ENCODE results near the gene PLCL1. TPM values are rescaled to one million over a fixed set of nuclear protein-coding genes. Genes with fewer than 3 reads are reported as not detected.

PLCL1 gene
- total and polyA plus RNA-seq, 2 donors from 2014 or later: 13.6 to 14.7 TPM

DNA sequence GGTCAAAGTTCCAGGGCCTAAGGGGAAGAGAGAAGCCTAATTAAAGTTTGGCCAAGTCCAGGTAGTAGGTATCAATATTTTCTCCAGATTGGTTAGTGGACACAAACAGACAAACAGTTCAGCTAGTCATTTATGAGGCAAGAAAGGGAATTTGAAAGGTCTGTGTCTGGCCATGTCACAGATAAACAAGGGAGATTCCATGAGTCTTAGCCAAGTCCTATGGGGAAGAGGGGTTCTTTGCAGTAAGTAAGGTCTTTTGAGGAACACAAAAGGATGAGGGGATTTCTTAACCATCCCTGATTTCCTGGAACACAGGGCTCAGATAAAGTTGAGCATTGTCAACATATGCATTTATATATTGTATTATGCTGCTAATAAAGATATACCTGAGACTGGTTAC is 310.8 kb downstream of the PLCL1 start:
- Histone ChIP-seq H3K4me1 (ENCODE audit: control insufficient read depth in 2 of 3, insufficient read depth in 2 of 3, low read depth in 1 of 3, low read length in 3 of 3) (no peaks in the 10 kb centered on the region), H3K9ac (ENCODE audit: low read length in 3 of 3) (no peak overlapping the region), H3K4me3 (ENCODE audit: low read length in 3 of 3) (no peak overlapping the region), H3K9me3 (ENCODE audit: control insufficient read depth in 2 of 3, insufficient read depth in 1 of 3, low read length in 3 of 3) (no peaks in the 10 kb centered on the region), H3K27ac (ENCODE audit: low read depth in 2 of 2, low read length in 2 of 2) (no peak overlapping the region), H3K36me3 (ENCODE audit: control insufficient read depth in 2 of 3, insufficient read depth in 3 of 3, low read length in 3 of 3) (peaks cover 0 to 3% (median 2%) of the 10 kb centered on the region in 3 donors), H3K27me3 (ENCODE audit: control insufficient read depth, insufficient read depth, low read length) (no peaks in the 10 kb centered on the region)
- no peak for FAIRE-seq
- no peak for DNase-seq
- TF ChIP-seq, protein P1, sequence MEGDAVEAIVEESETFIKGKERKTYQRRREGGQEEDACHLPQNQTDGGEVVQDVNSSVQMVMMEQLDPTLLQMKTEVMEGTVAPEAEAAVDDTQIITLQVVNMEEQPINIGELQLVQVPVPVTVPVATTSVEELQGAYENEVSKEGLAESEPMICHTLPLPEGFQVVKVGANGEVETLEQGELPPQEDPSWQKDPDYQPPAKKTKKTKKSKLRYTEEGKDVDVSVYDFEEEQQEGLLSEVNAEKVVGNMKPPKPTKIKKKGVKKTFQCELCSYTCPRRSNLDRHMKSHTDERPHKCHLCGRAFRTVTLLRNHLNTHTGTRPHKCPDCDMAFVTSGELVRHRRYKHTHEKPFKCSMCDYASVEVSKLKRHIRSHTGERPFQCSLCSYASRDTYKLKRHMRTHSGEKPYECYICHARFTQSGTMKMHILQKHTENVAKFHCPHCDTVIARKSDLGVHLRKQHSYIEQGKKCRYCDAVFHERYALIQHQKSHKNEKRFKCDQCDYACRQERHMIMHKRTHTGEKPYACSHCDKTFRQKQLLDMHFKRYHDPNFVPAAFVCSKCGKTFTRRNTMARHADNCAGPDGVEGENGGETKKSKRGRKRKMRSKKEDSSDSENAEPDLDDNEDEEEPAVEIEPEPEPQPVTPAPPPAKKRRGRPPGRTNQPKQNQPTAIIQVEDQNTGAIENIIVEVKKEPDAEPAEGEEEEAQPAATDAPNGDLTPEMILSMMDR (IDR thresholded peaks at IDR 0.05; ENCODE audit: borderline replicate concordance, extremely low read depth, insufficient read depth): no peak
- intact Hi-C loops (cut with DNase I): no loop called here

- FAIRE-seq (no peak), DNase-seq (peak in 2 of 5 donors; percentile 7 to 60)
These were observed 312.4 kb downstream of the PLCL1 start for GRCh38 chr2:198116756-198117155.

DNA sequence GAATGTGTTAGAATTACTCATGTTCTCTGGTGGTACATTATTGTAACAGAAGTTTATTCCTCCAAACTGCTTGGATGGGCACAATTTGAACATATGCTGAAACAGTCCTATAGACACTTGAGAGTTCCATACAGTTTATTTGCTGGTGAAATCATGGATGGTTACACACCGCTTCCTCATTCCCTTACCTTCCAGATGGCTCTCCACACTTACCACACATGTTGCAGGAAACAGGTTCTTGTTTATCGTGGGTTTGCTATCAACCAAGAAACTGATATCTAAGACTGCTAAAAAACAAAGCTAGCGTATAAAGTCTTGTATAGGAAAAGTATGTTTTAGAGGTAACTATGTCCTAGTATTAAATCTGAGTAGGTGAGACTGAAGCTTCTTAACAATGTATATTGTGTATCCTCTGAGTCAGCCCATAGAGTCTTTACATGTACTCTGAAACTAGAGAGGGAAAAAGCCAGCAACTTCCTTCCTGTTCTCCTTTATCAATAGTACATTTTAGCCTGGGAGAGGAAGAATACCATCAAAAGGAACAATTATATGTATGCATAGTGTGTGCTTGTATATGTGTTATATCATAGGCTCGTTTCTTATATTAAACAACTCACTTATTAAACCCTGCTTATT is 313.1 kb downstream of the PLCL1 start:
- H3K27me3 ChIP-seq (ENCODE audit: control insufficient read depth, insufficient read depth, low read length): no peaks in the 10 kb centered on the region
- H3K27ac ChIP-seq (ENCODE audit: low read depth in 2 of 2, low read length in 2 of 2): no peak overlapping the region
- TF ChIP-seq, protein P1 (IDR thresholded peaks at IDR 0.05; ENCODE audit: borderline replicate concordance, extremely low read depth, insufficient read depth): no peak
- DNase-seq: no peak
- H3K36me3 ChIP-seq (ENCODE audit: control insufficient read depth in 2 of 3, insufficient read depth in 3 of 3, low read length in 3 of 3): peaks cover 0 to 3% (median 0%) of the 10 kb centered on the region in 3 donors
- no peak overlapping the region for H3K4me3 ChIP-seq (ENCODE audit: low read length in 3 of 3)
- H3K9me3 ChIP-seq (ENCODE audit: control insufficient read depth in 2 of 3, insufficient read depth in 1 of 3, low read length in 3 of 3): no peaks in the 10 kb centered on the region
- H3K9ac ChIP-seq (ENCODE audit: low read length in 3 of 3): no peak overlapping the region
- intact Hi-C loops (cut with DNase I): no loop called here
- no peak for FAIRE-seq
- no peaks in the 10 kb centered on the region for H3K4me1 ChIP-seq (ENCODE audit: control insufficient read depth in 2 of 3, insufficient read depth in 2 of 3, low read depth in 1 of 3, low read length in 3 of 3)

More at GRCh38 chr2:198116756-198117155, 312.4 kb downstream of the PLCL1 start:
- no peak overlapping the region for H3K4me3 ChIP-seq (ENCODE audit: low read length in 3 of 3)
- H3K27me3 ChIP-seq (ENCODE audit: control insufficient read depth, insufficient read depth, low read length): no peaks in the 10 kb centered on the region
- H3K36me3 ChIP-seq (ENCODE audit: control insufficient read depth in 2 of 3, insufficient read depth in 3 of 3, low read length in 3 of 3): peaks cover 0 to 3% (median 0%) of the 10 kb centered on the region in 3 donors
- no peaks in the 10 kb centered on the region for H3K4me1 ChIP-seq (ENCODE audit: control insufficient read depth in 2 of 3, insufficient read depth in 2 of 3, low read depth in 1 of 3, low read length in 3 of 3)
- H3K9me3 ChIP-seq (ENCODE audit: control insufficient read depth in 2 of 3, insufficient read depth in 1 of 3, low read length in 3 of 3): no peaks in the 10 kb centered on the region
- intact Hi-C loops (cut with DNase I): no loop called here
- TF ChIP-seq, protein P1 (IDR thresholded peaks at IDR 0.05; ENCODE audit: borderline replicate concordance, extremely low read depth, insufficient read depth): no peak
- H3K27ac ChIP-seq (ENCODE audit: low read depth in 2 of 2, low read length in 2 of 2): no peak overlapping the region
- H3K9ac ChIP-seq (ENCODE audit: low read length in 3 of 3): no peak overlapping the region

Data from kidney (tissue), 14 donors.